ENCODE results near the gene FRMD8.

Gene FRMD8

GRCh38 chr11:65419772-65420481 is 33.5 kb downstream of the FRMD8 start:
- H3K27ac Mint-ChIP-seq: peak overlapping the region; percentile 97
- H3K4me3 Mint-ChIP-seq: peak overlapping the region; percentile 100
- H3K4me1 Mint-ChIP-seq: peaks cover 69% of the 10 kb centered on the region
- DNase-seq: peak; percentile 72
- no peak for ATAC-seq
- peaks cover 26% of the 10 kb centered on the region for H3K36me3 Mint-ChIP-seq (ENCODE audit: low read depth)
- H3K27me3 Mint-ChIP-seq: peaks cover 7% of the 10 kb centered on the region
- H3K9me3 Mint-ChIP-seq: no peaks in the 10 kb centered on the region

GRCh38 chr11:65420506-65420905 is 34.1 kb downstream of the FRMD8 start:
- Mint-ChIP-seq H3K4me1 (peaks cover 73% of the 10 kb centered on the region), H3K36me3 (ENCODE audit: low read depth) (peaks cover 32% of the 10 kb centered on the region), H3K4me3 (peak overlapping the region; percentile 100), H3K27me3 (peaks cover 7% of the 10 kb centered on the region), H3K27ac (peak overlapping the region; percentile 97), H3K9me3 (no peaks in the 10 kb centered on the region)
- ATAC-seq (no peak), DNase-seq (no peak)

GRCh38 chr11:65420979-65421793 is 34.7 kb downstream of the FRMD8 start:
- DNase-seq (peak; percentile 88), ATAC-seq (peak; percentile 55)
- Mint-ChIP-seq H3K36me3 (ENCODE audit: low read depth) (peaks cover 38% of the 10 kb centered on the region), H3K27me3 (peaks cover 7% of the 10 kb centered on the region), H3K9me3 (no peaks in the 10 kb centered on the region), H3K27ac (peak overlapping the region; percentile 97), H3K4me3 (peak overlapping the region; percentile 100), H3K4me1 (peaks cover 71% of the 10 kb centered on the region)

- peak; percentile 0 for ATAC-seq
- Mint-ChIP-seq H3K27ac (peak overlapping the region; percentile 97), H3K36me3 (ENCODE audit: low read depth) (peaks cover 47% of the 10 kb centered on the region), H3K9me3 (no peaks in the 10 kb centered on the region), H3K4me1 (peaks cover 71% of the 10 kb centered on the region), H3K27me3 (peaks cover 7% of the 10 kb centered on the region), H3K4me3 (peak overlapping the region; percentile 100)
- peak; percentile 98 for DNase-seq
These were observed 35.6 kb downstream of the FRMD8 start for GRCh38 chr11:65421794-65422632.

- Mint-ChIP-seq H3K36me3 (ENCODE audit: low read depth) (peaks cover 55% of the 10 kb centered on the region), H3K4me1 (peaks cover 71% of the 10 kb centered on the region)
- ATAC-seq: peak; percentile 1
These were observed 36.4 kb downstream of the FRMD8 start, which contains the start of gene NEAT1 for GRCh38 chr11:65422633-65423515. Gene NEAT1 (plus strand): TSS chr11:65422798.

GRCh38 chr11:65423516-65424204 is 37.2 kb downstream of the FRMD8 start:
- ATAC-seq (no peak), DNase-seq (no peak)
- H3K9me3 Mint-ChIP-seq: no peaks in the 10 kb centered on the region
- H3K27me3 Mint-ChIP-seq: peaks cover 7% of the 10 kb centered on the region
- H3K4me1 Mint-ChIP-seq: peaks cover 74% of the 10 kb centered on the region
- peak overlapping the region; percentile 97 for H3K27ac Mint-ChIP-seq
- H3K4me3 Mint-ChIP-seq: peak overlapping the region; percentile 100
- peaks cover 55% of the 10 kb centered on the region for H3K36me3 Mint-ChIP-seq (ENCODE audit: low read depth)

More at GRCh38 chr11:65422633-65423515, 36.4 kb downstream of the FRMD8 start, which contains the start of gene NEAT1:
- peak; percentile 98 for DNase-seq
- Mint-ChIP-seq H3K4me3 (peak within 1 kb of the TSS; percentile 100), H3K27ac (peak within 1 kb of the TSS; percentile 97), H3K27me3 (peaks cover 7% of the 10 kb centered on the region), H3K9me3 (no peaks in the 10 kb centered on the region)

GRCh38 chr11:65424205-65425104 is 38.0 kb downstream of the FRMD8 start:
- Mint-ChIP-seq H3K4me3 (peak overlapping the region; percentile 100), H3K36me3 (ENCODE audit: low read depth) (peaks cover 56% of the 10 kb centered on the region), H3K9me3 (no peaks in the 10 kb centered on the region), H3K27ac (peak overlapping the region; percentile 97), H3K27me3 (peaks cover 7% of the 10 kb centered on the region), H3K4me1 (peaks cover 76% of the 10 kb centered on the region)
- peak; percentile 74 for DNase-seq
- no peak for ATAC-seq

GRCh38 chr11:65425105-65425970 is 38.9 kb downstream of the FRMD8 start:
- peak; percentile 72 for DNase-seq
- H3K9me3 Mint-ChIP-seq: no peaks in the 10 kb centered on the region
- peaks cover 7% of the 10 kb centered on the region for H3K27me3 Mint-ChIP-seq
- ATAC-seq: peak; percentile 30
- H3K27ac Mint-ChIP-seq: peak overlapping the region; percentile 97
- H3K4me3 Mint-ChIP-seq: peak overlapping the region; percentile 100
- H3K4me1 Mint-ChIP-seq: peaks cover 78% of the 10 kb centered on the region
- H3K36me3 Mint-ChIP-seq (ENCODE audit: low read depth): peaks cover 56% of the 10 kb centered on the region

- H3K27ac Mint-ChIP-seq: peak overlapping the region; percentile 97
- peaks cover 59% of the 10 kb centered on the region for H3K36me3 Mint-ChIP-seq (ENCODE audit: low read depth)
- peak overlapping the region; percentile 100 for H3K4me3 Mint-ChIP-seq
- peaks cover 78% of the 10 kb centered on the region for H3K4me1 Mint-ChIP-seq
- peak; percentile 37 for ATAC-seq
- no peaks in the 10 kb centered on the region for H3K9me3 Mint-ChIP-seq
- no peak for DNase-seq
- peaks cover 7% of the 10 kb centered on the region for H3K27me3 Mint-ChIP-seq
These were observed 39.8 kb downstream of the FRMD8 start for GRCh38 chr11:65425971-65426838.

- H3K27me3 Mint-ChIP-seq: peaks cover 7% of the 10 kb centered on the region
- peaks cover 59% of the 10 kb centered on the region for H3K36me3 Mint-ChIP-seq (ENCODE audit: low read depth)
- ATAC-seq (no peak), DNase-seq (peak; percentile 54)
- H3K4me3 Mint-ChIP-seq: peak overlapping the region; percentile 100
- no peaks in the 10 kb centered on the region for H3K9me3 Mint-ChIP-seq
- H3K4me1 Mint-ChIP-seq: peaks cover 80% of the 10 kb centered on the region
- peak overlapping the region; percentile 97 for H3K27ac Mint-ChIP-seq
These were observed 40.6 kb downstream of the FRMD8 start for GRCh38 chr11:65426839-65427690.

All from activated naive CD8-positive, alpha-beta T cell treated with anti-CD3 and anti-CD28 coated beads, Interleukin-2, amount 50 U/mL, for 24 hours (primary cell).